Measurements from ENCODE around the gene LTBP1. TPM values are rescaled to one million over a fixed set of nuclear protein-coding genes. Genes with fewer than 3 reads are reported as not detected.

Gene LTBP1
- total RNA-seq, 2 experiments from 2014 or later = 61.1 to 82.6 TPM

GRCh38 chr2:33178209-33178608 lies 231.5 kb downstream of the LTBP1 start:
- no peak overlapping the region for H2AFZ ChIP-seq (ENCODE audit: low read length)
- H3K4me3 ChIP-seq (ENCODE audit: low read depth, low read length, poor library complexity, severe bottlenecking) = no peak overlapping the region
- CTCF ChIA-PET (ENCODE audit: unreplicated experiment) = no interaction called here
- no peak overlapping the region for H3K4me2 ChIP-seq (ENCODE audit: low read length)
- no peak overlapping the region for H3K27ac ChIP-seq (ENCODE audit: low read depth, low read length, poor library complexity, severe bottlenecking)
- no peak for DNase-seq (ENCODE audit: low spot score)
- TF ChIP-seq CTCF (conservative IDR thresholded peaks at IDR 0.05; ENCODE audit: low read length) = no peak
- no peak for TF ChIP-seq EZH2phosphoT487 (IDR thresholded peaks at IDR 0.05; ENCODE audit: borderline replicate concordance, low read depth, low read length)
- POLR2A ChIA-PET = no interaction called here
- no peaks in the 10 kb centered on the region for H3K9me3 ChIP-seq (ENCODE audit: low read length)
- no peaks in the 10 kb centered on the region for H3K4me1 ChIP-seq (ENCODE audit: insufficient read depth, low read length, poor library complexity, severe bottlenecking)
- intact Hi-C loops (cut with micrococcal nuclease; ENCODE audit: unreplicated experiment) = no loop called here
- H3K36me3 ChIP-seq (ENCODE audit: insufficient read depth, low read length) = peaks cover 34% of the 10 kb centered on the region
- no peaks in the 10 kb centered on the region for H4K20me1 ChIP-seq (ENCODE audit: insufficient read depth, low read length)
- H3K9me2 ChIP-seq (ENCODE audit: insufficient read depth, low read length) = no peaks in the 10 kb centered on the region
- H3K79me2 ChIP-seq (ENCODE audit: insufficient read depth, low read depth, low read length) = no peaks in the 10 kb centered on the region
- no TSS peak for BruUV-seq (replicated peaks)

- no peak overlapping the region for H3K4me3 ChIP-seq (ENCODE audit: low read depth, low read length, poor library complexity, severe bottlenecking)
- CTCF ChIA-PET (ENCODE audit: unreplicated experiment) = no interaction called here
- BruUV-seq (replicated peaks) = no TSS peak
Measured at GRCh38 chr2:33180915-33181314, 234.2 kb downstream of the LTBP1 start.

More at GRCh38 chr2:33180915-33181314, 234.2 kb downstream of the LTBP1 start:
- H3K9me2 ChIP-seq (ENCODE audit: insufficient read depth, low read length) = no peaks in the 10 kb centered on the region
- H4K20me1 ChIP-seq (ENCODE audit: insufficient read depth, low read length) = no peaks in the 10 kb centered on the region
- intact Hi-C loops (cut with micrococcal nuclease; ENCODE audit: unreplicated experiment) = no loop called here
- H3K4me2 ChIP-seq (ENCODE audit: low read length) = no peak overlapping the region
- no peak for TF ChIP-seq CTCF (conservative IDR thresholded peaks at IDR 0.05; ENCODE audit: low read length)
- TF ChIP-seq EZH2phosphoT487 (IDR thresholded peaks at IDR 0.05; ENCODE audit: borderline replicate concordance, low read depth, low read length) = no peak
- no peak for DNase-seq (ENCODE audit: low spot score)
- H3K9me3 ChIP-seq (ENCODE audit: low read length) = no peaks in the 10 kb centered on the region
- no peaks in the 10 kb centered on the region for H3K4me1 ChIP-seq (ENCODE audit: insufficient read depth, low read length, poor library complexity, severe bottlenecking)
- H2AFZ ChIP-seq (ENCODE audit: low read length) = no peak overlapping the region
- POLR2A ChIA-PET = interaction anchor here (0.7 kb wide), 1 partner anchor 51 kb away, joined by 3 read pairs; no protein-coding TSS in a partner anchor
- peaks cover 60% of the 10 kb centered on the region for H3K36me3 ChIP-seq (ENCODE audit: insufficient read depth, low read length)
- H3K79me2 ChIP-seq (ENCODE audit: insufficient read depth, low read depth, low read length) = no peaks in the 10 kb centered on the region
- H3K27ac ChIP-seq (ENCODE audit: low read depth, low read length, poor library complexity, severe bottlenecking) = no peak overlapping the region
